Activated CD8-positive, alpha-beta memory T cell treated with anti-CD3 and anti-CD28 coated beads for 48 hours (primary cell): Measurements from ENCODE around the gene TIMM13.
"Not testable (repeated sequence)": the region's sequence is repeated elsewhere in the genome, so short reads cannot be mapped to it uniquely, and the experiment has no call there.

Source experiments
- DNase-seq, 3 experiments: peaks; one replicate each; pipeline ENCODE4 v3.0.0-alpha.2; 2020; ENCODE audit warnings: low read depth in 2 of 3, low spot score in 2 of 3

The TIMM13 gene

GRCh38 chr19:2416321-2417097 is 10.9 kb downstream of the TIMM13 start:
- DNase-seq, result no peak

- DNase-seq, result no peak
These were observed 11.4 kb downstream of the TIMM13 start for GRCh38 chr19:2415973-2416319.

- DNase-seq, result no peak
These were observed 12.0 kb downstream of the TIMM13 start for GRCh38 chr19:2415281-2415972.

GRCh38 chr19:2413629-2414028 is 13.8 kb downstream of the TIMM13 start:
- no peak for DNase-seq

- no peak for DNase-seq
These were observed 14.2 kb downstream of the TIMM13 start for GRCh38 chr19:2413159-2413558.

- DNase-seq, result no peak
These were observed 14.9 kb downstream of the TIMM13 start for GRCh38 chr19:2412449-2412848.

GRCh38 chr19:2411709-2412108 is 15.7 kb downstream of the TIMM13 start:
- DNase-seq, result no peak

- DNase-seq, result no peak
These were observed 17.4 kb downstream of the TIMM13 start for GRCh38 chr19:2410023-2410422.

GRCh38 chr19:2409352-2409912 is 18.0 kb downstream of the TIMM13 start:
- DNase-seq, result no peak

GRCh38 chr19:2408247-2408646 is 19.1 kb downstream of the TIMM13 start:
- DNase-seq, result no peak

- no peak for DNase-seq
These were observed 27.8 kb downstream of the TIMM13 start for GRCh38 chr19:2399582-2399981.

- no peak for DNase-seq
These were observed 28.6 kb downstream of the TIMM13 start for GRCh38 chr19:2398735-2399305.

- DNase-seq, result not testable (repeated sequence)
These were observed 30.2 kb downstream of the TIMM13 start for GRCh38 chr19:2397173-2397572.

- not testable (repeated sequence) for DNase-seq
These were observed 32.0 kb downstream of the TIMM13 start for GRCh38 chr19:2395293-2395829.

GRCh38 chr19:2394442-2395292 is 32.7 kb downstream of the TIMM13 start:
- DNase-seq, result no peak

GRCh38 chr19:2394054-2394441 is 33.3 kb downstream of the TIMM13 start:
- DNase-seq, result no peak

- DNase-seq, result not testable (repeated sequence)
These were observed 34.5 kb downstream of the TIMM13 start for GRCh38 chr19:2392899-2393298.

GRCh38 chr19:2392366-2392765 is 35.0 kb downstream of the TIMM13 start:
- no peak for DNase-seq

GRCh38 chr19:2391118-2391725 is 36.2 kb downstream of the TIMM13 start:
- DNase-seq, result no peak

- no peak for DNase-seq
These were observed 37.8 kb downstream of the TIMM13 start for GRCh38 chr19:2389594-2389993.
